SK-N-MC (cell line): ENCODE measurements around the gene TSHZ2.

ENCODE experiments used
- DNase-seq: peaks from one replicate; pipeline ENCODE4 v3.0.0-alpha.2; 2011; ENCODE audit warnings: low read depth, low spot score
- H3K27ac ChIP-seq: fragments of 200-600 bp; sonication (generic); 2 replicates; pipeline ENCODE4 v1.5.1; 2016; ENCODE audit warnings: mixed run types
- H3K36me3 ChIP-seq: fragments of 200-600 bp; sonication (generic); 2 replicates; pipeline ENCODE4 v1.6.1; 2017; ENCODE audit warnings: antibody characterized with exemption, low read length, mixed read lengths; ENCODE audit not compliant: insufficient read depth
- H3K4me3 ChIP-seq: fragments of 200-600 bp; sonication (generic); 2 replicates; pipeline ENCODE4 v1.5.1; 2016
- H3K9ac ChIP-seq: fragments of 200-600 bp; sonication (generic); 2 replicates; pipeline ENCODE4 v1.8.0; 2017; ENCODE audit warnings: mixed run types, mixed read lengths; ENCODE audit not compliant: insufficient read length
- H3K9me3 ChIP-seq: fragments of 200-600 bp; sonication (generic); 2 replicates; pipeline ENCODE4 v1.6.1; 2017; ENCODE audit warnings: low read depth, mild to moderate bottlenecking, antibody characterized with exemption, low read length, moderate library complexity, mixed read lengths
- EZH2 ChIP-seq: fragments of 200-600 bp; sonication (generic); IDR thresholded peaks from one replicate; pipeline ENCODE4 v1.6.1; 2017; ENCODE audit warnings: antibody characterized with exemption
- FOXP2 ChIP-seq: optimal IDR thresholded peaks from 2 replicates; pipeline ENCODE3; 2011; ENCODE audit warnings: mild to moderate bottlenecking, moderate library complexity; ENCODE audit not compliant: insufficient read depth; ENCODE audit errors: extremely low read length, control extremely low read depth
- POLR2AphosphoS5 ChIP-seq: IDR thresholded peaks from 2 replicates; pipeline ENCODE4 v1.6.1; 2012; ENCODE audit warnings: mild to moderate bottlenecking, low read depth, low read length, borderline replicate concordance

The TSHZ2 gene

GRCh38 chr20:53130795-53131194 lies 158.6 kb downstream of the TSHZ2 start:
- TF ChIP-seq FOXP2 = no peak
- no peak for TF ChIP-seq EZH2
- TF ChIP-seq POLR2AphosphoS5 = no peak
- DNase-seq = no peak
- no peaks in the 10 kb centered on the region for H3K9me3 ChIP-seq
- no peak overlapping the region for H3K9ac ChIP-seq
- H3K36me3 ChIP-seq = no peaks in the 10 kb centered on the region
- H3K27ac ChIP-seq = no peak overlapping the region
- H3K4me3 ChIP-seq = no peak overlapping the region

DNA sequence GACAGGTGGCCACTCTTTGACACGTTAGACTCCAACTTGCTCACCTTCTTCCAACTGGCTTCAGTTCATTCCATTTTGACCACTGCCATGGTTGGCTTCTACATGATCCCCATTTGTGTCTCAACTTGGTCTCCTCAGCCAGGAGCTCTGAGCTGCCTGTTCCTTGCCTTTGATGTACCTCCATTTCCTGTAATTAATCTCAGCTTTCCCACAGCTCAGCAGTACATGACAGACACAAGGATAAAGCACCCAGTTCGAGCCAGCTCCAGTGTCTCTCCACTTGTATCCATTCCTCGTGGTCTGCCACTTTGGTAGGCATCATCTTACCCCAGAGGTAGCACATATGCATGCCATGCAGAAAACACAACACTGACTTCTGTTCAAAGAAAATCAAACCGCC lies 161.0 kb downstream of the TSHZ2 start:
- DNase-seq = no peak
- Histone ChIP-seq H3K9me3 (no peaks in the 10 kb centered on the region), H3K36me3 (no peaks in the 10 kb centered on the region), H3K27ac (no peak overlapping the region), H3K4me3 (no peak overlapping the region), H3K9ac (no peak overlapping the region)
- TF ChIP-seq EZH2 (no peak), POLR2AphosphoS5 (no peak), FOXP2 (no peak)

DNA sequence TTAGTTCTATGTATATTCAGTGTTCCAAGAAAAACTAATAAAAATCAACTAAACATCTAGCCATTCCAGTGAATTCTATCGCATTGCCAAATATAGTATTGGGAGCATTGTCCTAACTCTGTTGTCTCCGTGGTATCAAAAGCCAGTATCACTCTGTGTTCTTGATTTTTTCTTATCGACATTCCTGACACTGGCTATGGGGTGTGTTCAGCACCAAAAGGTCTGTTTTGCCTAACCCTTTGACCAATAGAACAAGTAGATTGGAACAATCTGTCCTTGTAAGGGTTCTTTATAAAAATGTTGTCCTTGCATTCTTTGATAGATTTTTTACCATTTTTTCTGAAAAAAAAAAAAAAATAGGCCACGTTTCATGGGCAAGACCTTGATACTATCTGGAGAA lies 161.5 kb downstream of the TSHZ2 start:
- TF ChIP-seq POLR2AphosphoS5 (no peak), FOXP2 (no peak), EZH2 (no peak)
- Histone ChIP-seq H3K9ac (no peak overlapping the region), H3K27ac (no peak overlapping the region), H3K36me3 (no peaks in the 10 kb centered on the region), H3K9me3 (no peaks in the 10 kb centered on the region), H3K4me3 (no peak overlapping the region)
- no peak for DNase-seq

DNA sequence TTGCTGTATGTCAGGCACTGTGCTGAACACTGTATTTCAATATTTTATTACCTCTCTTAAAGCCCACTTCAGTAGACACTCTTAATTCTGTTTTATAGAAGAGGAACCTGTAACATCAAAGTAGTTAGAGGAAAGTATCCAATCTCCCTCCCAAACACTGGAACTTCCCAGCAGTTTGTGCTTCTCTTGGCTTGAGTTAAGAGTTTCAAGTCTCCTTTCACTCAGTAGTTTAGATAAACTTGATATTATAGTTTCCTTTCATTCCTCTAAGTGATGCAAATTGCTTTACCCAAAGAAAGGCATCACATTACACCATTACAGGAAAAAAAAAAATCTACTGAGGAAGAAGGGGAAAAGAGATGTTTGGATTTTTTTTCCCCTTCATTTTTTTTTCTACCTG lies 164.3 kb downstream of the TSHZ2 start:
- Histone ChIP-seq H3K9me3 (no peaks in the 10 kb centered on the region), H3K4me3 (no peak overlapping the region), H3K9ac (no peak overlapping the region), H3K27ac (no peak overlapping the region), H3K36me3 (no peaks in the 10 kb centered on the region)
- no peak for TF ChIP-seq FOXP2
- TF ChIP-seq EZH2 = no peak
- TF ChIP-seq POLR2AphosphoS5 = no peak
- no peak for DNase-seq

- Histone ChIP-seq H3K9me3 (no peaks in the 10 kb centered on the region), H3K4me3 (no peak overlapping the region), H3K27ac (no peak overlapping the region), H3K9ac (no peak overlapping the region), H3K36me3 (no peaks in the 10 kb centered on the region)
- no peak for DNase-seq
- TF ChIP-seq POLR2AphosphoS5 (no peak), FOXP2 (no peak), EZH2 (no peak)
Measured at GRCh38 chr20:53138454-53139262, 166.5 kb downstream of the TSHZ2 start.

GRCh38 chr20:53141201-53142050 lies 169.3 kb downstream of the TSHZ2 start:
- TF ChIP-seq FOXP2 (no peak), EZH2 (no peak), POLR2AphosphoS5 (no peak)
- no peak overlapping the region for H3K4me3 ChIP-seq
- H3K27ac ChIP-seq = no peak overlapping the region
- H3K36me3 ChIP-seq = no peaks in the 10 kb centered on the region
- H3K9ac ChIP-seq = no peak overlapping the region
- H3K9me3 ChIP-seq = no peaks in the 10 kb centered on the region
- DNase-seq = no peak

- Histone ChIP-seq H3K9me3 (no peaks in the 10 kb centered on the region), H3K36me3 (no peaks in the 10 kb centered on the region), H3K4me3 (no peak overlapping the region), H3K9ac (no peak overlapping the region), H3K27ac (no peak overlapping the region)
- TF ChIP-seq EZH2 (no peak), POLR2AphosphoS5 (no peak), FOXP2 (no peak)
- no peak for DNase-seq
Measured at GRCh38 chr20:53142225-53143127, 170.3 kb downstream of the TSHZ2 start.

- TF ChIP-seq FOXP2 = no peak
- no peak for TF ChIP-seq EZH2
- TF ChIP-seq POLR2AphosphoS5 = no peak
- H3K9ac ChIP-seq = no peak overlapping the region
- H3K4me3 ChIP-seq = no peak overlapping the region
- no peaks in the 10 kb centered on the region for H3K36me3 ChIP-seq
- H3K27ac ChIP-seq = no peak overlapping the region
- no peaks in the 10 kb centered on the region for H3K9me3 ChIP-seq
- no peak for DNase-seq
Measured at GRCh38 chr20:53146201-53146891, 174.2 kb downstream of the TSHZ2 start.
